ENCODE results near the gene SLC11A1. TPM values are rescaled to one million over a fixed set of nuclear protein-coding genes. Genes with fewer than 3 reads are reported as not detected.

Gene SLC11A1
- total and polyA plus RNA-seq, 7 donors: 0.96 to 3.9 (median 2.2) TPM

GRCh38 chr2:218396688-218397462 lies 14.8 kb downstream of the SLC11A1 start:
- Histone ChIP-seq H3K4me1 (peaks cover 22% of the 10 kb centered on the region), H3K9me3 (no peaks in the 10 kb centered on the region), H3K27me3 (ENCODE audit: insufficient read depth in 3 of 3, low read length in 2 of 3) (no peaks in the 10 kb centered on the region), H3K27ac (peak overlapping the region; percentile 99), H3K4me3 (peak overlapping the region; percentile 91), H3K36me3 (ENCODE audit: insufficient read depth in 1 of 2, low read depth in 1 of 2) (peaks cover 0 to 7% of the 10 kb centered on the region in 2 donors)
- peak in 2 of 4 donors; percentile 5 to 14 for ATAC-seq
- intact Hi-C loops (cut with DNase I): loop anchor here (1.0 to 10.0 kb wide), 5 partner anchors 96 to 778 kb away; partner anchors contain the start of genes AAMP (in 1 of the 2), CNPPD1 (in 1 of the 2), PNKD (in 1 of the 2) and RETREG2 (in 1 of the 2)
- no peak for TF ChIP-seq CTCF (IDR thresholded peaks at IDR 0.05)
- DNase-seq: peak; percentile 78 to 88
- 1 to 3% (median 2%) methylated on average over 27 of the region's 27 CpGs for WGBS, 3 donors

GRCh38 chr2:218397463-218397819 lies 15.4 kb downstream of the SLC11A1 start:
- peak overlapping the region; percentile 99 for H3K27ac ChIP-seq
- 11 to 12% (median 11%) methylated on average over 12 of the region's 12 CpGs for WGBS, 3 donors
- H3K4me3 ChIP-seq: peak overlapping the region; percentile 91
- no peak for TF ChIP-seq CTCF (IDR thresholded peaks at IDR 0.05)
- H3K36me3 ChIP-seq (ENCODE audit: insufficient read depth in 1 of 2, low read depth in 1 of 2): peaks cover 0 to 13% of the 10 kb centered on the region in 2 donors
- no peaks in the 10 kb centered on the region for H3K27me3 ChIP-seq (ENCODE audit: insufficient read depth in 3 of 3, low read length in 2 of 3)
- no peak for ATAC-seq
- intact Hi-C loops (cut with DNase I): loop anchor here (2.0 to 10.0 kb wide), 4 partner anchors 105 to 777 kb away; partner anchors contain the start of genes AAMP (in 1 of the 2), CNPPD1 (in 1 of the 2), PNKD (in 1 of the 2) and RETREG2 (in 1 of the 2)
- DNase-seq: no peak
- peaks cover 26% of the 10 kb centered on the region for H3K4me1 ChIP-seq
- H3K9me3 ChIP-seq: no peaks in the 10 kb centered on the region

- no peaks in the 10 kb centered on the region for H3K27me3 ChIP-seq (ENCODE audit: insufficient read depth in 3 of 3, low read length in 2 of 3)
- TF ChIP-seq CTCF (IDR thresholded peaks at IDR 0.05): peak; percentile 3
- 3 to 7% (median 4%) methylated on average over 35 of the region's 35 CpGs for WGBS, 3 donors
- ATAC-seq: peak in 1 of 4 donors; percentile 13
- no peaks in the 10 kb centered on the region for H3K9me3 ChIP-seq
- DNase-seq: peak; percentile 74 to 88
- H3K4me3 ChIP-seq: peak overlapping the region; percentile 91
- peaks cover 0 to 18% of the 10 kb centered on the region in 2 donors for H3K36me3 ChIP-seq (ENCODE audit: insufficient read depth in 1 of 2, low read depth in 1 of 2)
- H3K27ac ChIP-seq: peak overlapping the region; percentile 99
- intact Hi-C loops (cut with DNase I): loop anchor here (2.0 to 10.0 kb wide), 4 partner anchors 106 to 777 kb away; partner anchors contain the start of genes AAMP (in 1 of the 2), CNPPD1 (in 1 of the 2), PNKD (in 1 of the 2) and RETREG2 (in 1 of the 2)
- peaks cover 27% of the 10 kb centered on the region for H3K4me1 ChIP-seq
These were observed 15.9 kb downstream of the SLC11A1 start for GRCh38 chr2:218397820-218398436.

- H3K9me3 ChIP-seq: no peaks in the 10 kb centered on the region
- peak overlapping the region; percentile 91 for H3K4me3 ChIP-seq
- ATAC-seq (peak; percentile 32 to 57 (median 56)), DNase-seq (peak; percentile 85 to 92)
- WGBS, 3 donors: 0 to 1% (median 1%) methylated on average over 68 to 95 of the region's 95 CpGs
- peak; percentile 0 for TF ChIP-seq CTCF (IDR thresholded peaks at IDR 0.05)
- H3K36me3 ChIP-seq (ENCODE audit: insufficient read depth in 1 of 2, low read depth in 1 of 2): peaks cover 0 to 26% of the 10 kb centered on the region in 2 donors
- H3K4me1 ChIP-seq: peaks cover 27% of the 10 kb centered on the region
- intact Hi-C loops (cut with DNase I): loop anchor here (5.0 to 10.0 kb wide), 3 partner anchors 106 to 776 kb away; partner anchors contain the start of genes CNPPD1 (in 1 of the 2), RETREG2 (in 1 of the 2), SLC23A3 (in 1 of the 2) and TMBIM1 (in 1 of the 2)
- no peaks in the 10 kb centered on the region for H3K27me3 ChIP-seq (ENCODE audit: insufficient read depth in 3 of 3, low read length in 2 of 3)
- H3K27ac ChIP-seq: peak overlapping the region; percentile 99
These were observed 16.6 kb downstream of the SLC11A1 start for GRCh38 chr2:218398437-218399390.
